ENCODE measurements around the gene ANKMY1. TPM values are rescaled to one million over a fixed set of nuclear protein-coding genes. Genes with fewer than 3 reads are reported as not detected.

Gene ANKMY1
- total and polyA plus RNA-seq, 10 donors: 7.6 to 45.5 (median 29.4) TPM

DNA sequence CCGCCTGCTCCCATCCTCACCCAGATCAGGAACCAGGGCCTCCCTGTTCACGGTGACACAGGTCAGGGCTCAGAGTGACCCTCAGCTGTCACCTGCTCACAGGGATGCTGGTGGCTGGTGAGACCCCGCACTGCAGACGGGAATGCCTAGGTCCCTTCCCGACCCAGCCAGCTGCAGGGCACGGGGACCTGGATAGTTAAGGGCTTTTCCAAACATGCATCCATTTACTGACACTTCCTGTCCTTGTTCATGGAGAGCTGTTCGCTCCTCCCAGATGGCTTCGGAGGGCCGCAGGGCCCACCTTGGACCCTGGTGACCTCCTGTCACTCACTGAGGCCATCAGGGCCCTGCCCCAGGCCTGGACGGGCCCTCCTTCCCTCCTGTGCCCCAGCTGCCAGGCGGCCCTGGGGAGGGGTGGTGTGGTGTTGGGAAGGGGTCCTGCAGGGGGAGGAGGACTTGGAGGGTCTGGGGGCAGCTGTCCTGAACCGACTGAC is 90.6 kb downstream of the ANKMY1 start:
- 75 to 90% (median 80%) methylated on average over 2 to 12 of the region's 12 CpGs for WGBS, 5 donors
- intact Hi-C loops (cut with DNase I; ENCODE audit: low total_unique reads): no loop called here
- peak; percentile 54 for DNase-seq

DNA sequence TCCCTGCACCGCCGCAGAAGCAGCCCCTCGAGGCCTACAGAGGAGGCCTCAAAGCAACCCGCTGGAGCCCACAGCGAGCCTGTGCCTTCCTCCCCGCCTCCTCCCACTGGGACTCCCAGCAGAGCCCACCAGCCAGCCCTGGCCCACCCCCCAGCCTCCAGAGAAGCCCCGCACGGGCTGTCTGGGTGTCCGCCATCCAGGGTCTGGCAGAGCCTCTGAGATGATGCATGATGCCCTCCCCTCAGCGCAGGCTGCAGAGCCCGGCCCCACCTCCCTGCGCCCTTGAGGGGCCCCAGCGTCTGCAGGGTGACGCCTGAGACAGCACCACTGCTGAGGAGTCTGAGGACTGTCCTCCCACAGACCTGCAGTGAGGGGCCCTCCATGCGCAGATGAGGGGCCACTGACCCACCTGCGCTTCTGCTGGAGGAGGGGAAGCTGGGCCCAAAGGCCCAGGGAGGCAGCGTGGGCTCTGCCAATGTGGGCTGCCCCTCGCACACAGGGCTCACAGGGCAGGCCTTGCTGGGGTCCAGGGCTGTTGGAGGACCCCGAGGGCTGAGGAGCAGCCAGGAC is 91.1 kb downstream of the ANKMY1 start:
- WGBS, 5 donors: 75 to 84% (median 82%) methylated on average over 13 to 19 of the region's 19 CpGs
- no peak for TF ChIP-seq POLR2A (IDR thresholded peaks at IDR 0.05)
- TF ChIP-seq, protein P1, sequence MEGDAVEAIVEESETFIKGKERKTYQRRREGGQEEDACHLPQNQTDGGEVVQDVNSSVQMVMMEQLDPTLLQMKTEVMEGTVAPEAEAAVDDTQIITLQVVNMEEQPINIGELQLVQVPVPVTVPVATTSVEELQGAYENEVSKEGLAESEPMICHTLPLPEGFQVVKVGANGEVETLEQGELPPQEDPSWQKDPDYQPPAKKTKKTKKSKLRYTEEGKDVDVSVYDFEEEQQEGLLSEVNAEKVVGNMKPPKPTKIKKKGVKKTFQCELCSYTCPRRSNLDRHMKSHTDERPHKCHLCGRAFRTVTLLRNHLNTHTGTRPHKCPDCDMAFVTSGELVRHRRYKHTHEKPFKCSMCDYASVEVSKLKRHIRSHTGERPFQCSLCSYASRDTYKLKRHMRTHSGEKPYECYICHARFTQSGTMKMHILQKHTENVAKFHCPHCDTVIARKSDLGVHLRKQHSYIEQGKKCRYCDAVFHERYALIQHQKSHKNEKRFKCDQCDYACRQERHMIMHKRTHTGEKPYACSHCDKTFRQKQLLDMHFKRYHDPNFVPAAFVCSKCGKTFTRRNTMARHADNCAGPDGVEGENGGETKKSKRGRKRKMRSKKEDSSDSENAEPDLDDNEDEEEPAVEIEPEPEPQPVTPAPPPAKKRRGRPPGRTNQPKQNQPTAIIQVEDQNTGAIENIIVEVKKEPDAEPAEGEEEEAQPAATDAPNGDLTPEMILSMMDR (IDR thresholded peaks at IDR 0.05 in 8 of 11, conservative IDR thresholded peaks at IDR 0.05 in 3 of 11): no peak
- peak in 1 of 3 donors; percentile 8 for TF ChIP-seq POLR2AphosphoS5 (IDR thresholded peaks at IDR 0.05)
- Histone ChIP-seq H3K27me3 (replicated peaks in 1 of 7) (no peaks in the 10 kb centered on the region), H3K36me3 (peaks cover 0 to 35% (median 0%) of the 10 kb centered on the region in 6 donors), H3K9me3 (peaks cover 0 to 4% (median 2%) of the 10 kb centered on the region in 8 donors), H3K4me3 (no peak overlapping the region), H3K4me1 (peaks cover 0 to 14% (median 4%) of the 10 kb centered on the region in 6 donors), H3K27ac (no peak overlapping the region)
- DNase-seq: peak; percentile 66
- intact Hi-C loops (cut with DNase I; ENCODE audit: low total_unique reads): no loop called here

More for the DNA sequence above, 90.6 kb downstream of the ANKMY1 start:
- Histone ChIP-seq H3K27ac (no peak overlapping the region), H3K27me3 (replicated peaks in 1 of 7) (no peaks in the 10 kb centered on the region), H3K4me1 (peaks cover 0 to 14% (median 4%) of the 10 kb centered on the region in 6 donors), H3K36me3 (peaks cover 0 to 35% (median 0%) of the 10 kb centered on the region in 6 donors), H3K9me3 (peaks cover 0 to 9% (median 7%) of the 10 kb centered on the region in 8 donors), H3K4me3 (no peak overlapping the region)
- peak in 1 of 3 donors; percentile 13 for TF ChIP-seq POLR2AphosphoS5 (IDR thresholded peaks at IDR 0.05)
- no peak for TF ChIP-seq POLR2A (IDR thresholded peaks at IDR 0.05)

DNA sequence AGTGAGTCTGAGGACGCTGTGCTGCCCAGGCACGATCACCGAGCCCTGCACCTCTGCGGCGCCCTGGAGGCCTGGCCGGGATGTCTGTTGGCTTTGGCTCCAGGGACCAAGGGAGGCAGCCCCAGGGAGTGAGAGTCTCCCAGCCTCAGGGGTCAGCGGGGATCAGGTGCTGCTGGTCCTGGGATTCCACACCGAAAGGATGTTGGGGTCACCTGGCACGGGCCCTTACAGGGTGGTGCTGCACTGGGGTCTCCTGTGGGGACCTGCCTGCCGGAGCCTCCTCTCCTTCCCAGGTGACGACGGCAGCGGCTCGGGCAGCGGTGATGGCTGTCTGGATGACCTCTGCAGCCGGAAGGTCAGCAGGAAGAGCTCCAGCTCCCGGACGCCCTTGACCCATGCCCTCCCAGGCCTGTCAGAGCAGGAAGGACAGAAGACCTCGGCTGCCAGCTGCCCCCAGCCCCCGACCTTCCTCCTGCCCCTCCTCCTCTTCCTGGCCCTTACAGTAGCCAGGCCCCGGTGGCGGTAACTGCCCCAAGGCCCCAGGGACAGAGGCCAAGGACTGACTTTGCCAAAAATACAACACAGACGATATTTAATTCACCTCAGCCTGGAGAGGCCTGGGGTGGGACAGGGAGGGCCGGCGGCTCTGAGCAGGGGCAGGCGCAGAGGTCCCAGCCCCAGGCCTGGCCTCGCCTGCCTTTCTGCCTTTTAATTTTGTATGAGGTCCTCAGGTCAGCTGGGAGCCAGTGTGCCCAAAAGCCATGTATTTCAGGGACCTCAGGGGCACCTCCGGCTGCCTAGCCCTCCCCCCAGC is 91.8 kb downstream of the ANKMY1 start:
- Histone ChIP-seq H3K9me3 (no peaks in the 10 kb centered on the region), H3K36me3 (peaks cover 0 to 33% (median 0%) of the 10 kb centered on the region in 6 donors), H3K4me1 (peaks cover 0 to 14% (median 4%) of the 10 kb centered on the region in 6 donors), H3K27me3 (replicated peaks in 1 of 7) (no peaks in the 10 kb centered on the region), H3K4me3 (no peak overlapping the region), H3K27ac (no peak overlapping the region)
- TF ChIP-seq POLR2AphosphoS5 (IDR thresholded peaks at IDR 0.05) (peak in 2 of 3 donors; percentile 37 to 58), POLR2A (IDR thresholded peaks at IDR 0.05) (no peak)
- TF ChIP-seq, protein P1 (IDR thresholded peaks at IDR 0.05 in 8 of 11, conservative IDR thresholded peaks at IDR 0.05 in 3 of 11): no peak
- intact Hi-C loops (cut with DNase I; ENCODE audit: low total_unique reads): no loop called here
- peak; percentile 77 for DNase-seq
- WGBS, 5 donors: 66 to 76% (median 68%) methylated on average over 16 to 28 of the region's 28 CpGs

DNA sequence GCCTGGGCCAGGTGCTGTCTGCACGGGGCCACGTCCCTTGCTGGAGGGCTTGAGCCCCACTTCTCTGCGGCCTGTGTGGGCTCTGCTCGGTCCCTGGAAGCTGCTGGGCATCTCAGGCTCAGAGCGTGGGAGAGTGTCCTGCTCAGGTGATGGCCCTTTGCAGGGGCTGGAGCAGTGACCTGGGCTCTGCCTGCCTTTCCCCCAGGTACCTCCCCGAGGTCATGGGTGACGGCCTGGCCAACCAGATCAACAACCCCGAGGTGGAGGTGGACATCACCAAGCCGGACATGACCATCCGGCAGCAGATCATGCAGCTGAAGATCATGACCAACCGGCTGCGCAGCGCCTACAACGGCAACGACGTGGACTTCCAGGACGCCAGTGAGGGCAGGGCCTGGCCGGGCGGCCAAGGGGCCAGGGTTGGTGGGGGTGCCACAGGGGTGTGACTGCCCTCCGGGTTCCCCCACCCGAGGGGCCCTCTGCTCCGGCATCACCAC is 92.5 kb downstream of the ANKMY1 start:
- DNase-seq: peak; percentile 78

More for the DNA sequence above, 92.5 kb downstream of the ANKMY1 start:
- 93 to 100% (median 94%) methylated on average over 2 to 22 of the region's 22 CpGs for WGBS, 5 donors
- peaks cover 0 to 14% (median 4%) of the 10 kb centered on the region in 6 donors for H3K4me1 ChIP-seq
- no peaks in the 10 kb centered on the region for H3K9me3 ChIP-seq
- peaks cover 0 to 33% (median 0%) of the 10 kb centered on the region in 6 donors for H3K36me3 ChIP-seq
- H3K4me3 ChIP-seq: no peak overlapping the region
- H3K27ac ChIP-seq: no peak overlapping the region
- intact Hi-C loops (cut with DNase I; ENCODE audit: low total_unique reads): no loop called here
- no peaks in the 10 kb centered on the region for H3K27me3 ChIP-seq (replicated peaks in 1 of 7)
- TF ChIP-seq POLR2AphosphoS5 (IDR thresholded peaks at IDR 0.05): peak in 1 of 3 donors; percentile 6
- TF ChIP-seq POLR2A (IDR thresholded peaks at IDR 0.05): no peak

Measured in spleen (tissue), 11 donors.